Measurements from ENCODE around the gene HHAT.

HHAT gene

GRCh38 chr1:210650403-210650802 is 321.7 kb downstream of the HHAT start:
- H3K27ac ChIP-seq (ENCODE audit: low read depth, low read length) = no peak overlapping the region
- no peak overlapping the region for H4K8ac ChIP-seq (ENCODE audit: low read depth, low read length)
- H2BK5ac ChIP-seq (ENCODE audit: low read length) = no peak overlapping the region
- WGBS (ENCODE audit: extremely low coverage, insufficient coverage, low lambda C conversion rate) = no CpG with 5 or more reads among the region's 2 CpGs
- H3K4me3 ChIP-seq (ENCODE audit: low read length) = no peak overlapping the region
- H3K4me2 ChIP-seq (ENCODE audit: low read length) = no peak overlapping the region
- no peak overlapping the region for H3K18ac ChIP-seq (ENCODE audit: low read length)
- H3K56ac ChIP-seq (ENCODE audit: low read length) = no peak overlapping the region
- H3K36me3 ChIP-seq (ENCODE audit: control insufficient read depth, insufficient read depth, low read length) = no peaks in the 10 kb centered on the region
- no peaks in the 10 kb centered on the region for H3K79me2 ChIP-seq (ENCODE audit: control insufficient read depth, insufficient read depth, low read length)
- no peak overlapping the region for H2AK5ac ChIP-seq (ENCODE audit: low read length)
- no peaks in the 10 kb centered on the region for H3K4me1 ChIP-seq (ENCODE audit: control insufficient read depth, low read depth, low read length)
- no peak overlapping the region for H2BK120ac ChIP-seq (ENCODE audit: low read depth, low read length)
- no peak overlapping the region for H3K9ac ChIP-seq (ENCODE audit: low read length)
- H3K23ac ChIP-seq (ENCODE audit: low read length) = no peak overlapping the region
- no peak for DNase-seq
- no peak overlapping the region for H3K4ac ChIP-seq (ENCODE audit: low read depth, low read length)
- H4K5ac ChIP-seq (ENCODE audit: low read length) = no peak overlapping the region
- no peaks in the 10 kb centered on the region for H3K79me1 ChIP-seq (ENCODE audit: low read length)
- no peak overlapping the region for H2BK15ac ChIP-seq (replicated peaks; ENCODE audit: low read depth)
- H3K27me3 ChIP-seq (ENCODE audit: insufficient read depth, low read length, poor library complexity) = no peaks in the 10 kb centered on the region

DNA sequence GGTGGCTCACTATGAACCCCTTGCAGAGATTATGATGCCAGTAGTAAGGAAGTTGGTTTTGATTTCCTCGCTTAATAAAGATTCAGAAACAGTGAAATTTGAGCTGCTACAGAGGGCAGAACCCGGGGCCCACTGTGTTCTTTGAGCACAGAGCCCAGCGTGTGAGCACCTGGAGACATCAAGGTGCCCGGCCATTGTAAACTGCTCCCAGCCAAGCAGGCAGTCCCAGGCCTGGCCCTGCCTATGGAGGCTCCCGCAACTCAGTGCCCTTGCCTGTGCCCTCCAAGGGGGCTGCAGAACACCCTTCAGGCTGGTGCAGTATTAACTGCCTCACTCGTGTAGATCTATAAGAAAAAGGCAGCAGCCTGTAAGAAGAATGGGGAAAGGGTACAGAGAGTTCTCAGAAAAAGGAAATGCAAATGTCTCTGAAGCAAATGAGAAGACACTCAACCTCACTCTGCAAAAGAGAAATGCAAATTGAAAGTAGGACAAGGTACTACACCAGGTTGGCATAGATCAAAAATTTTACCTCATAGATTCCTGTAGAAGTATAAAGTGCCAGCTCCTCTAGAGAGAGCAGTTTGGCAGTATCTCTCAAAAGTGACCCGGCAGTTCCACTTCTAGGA is 323.7 kb downstream of the HHAT start:
- Histone ChIP-seq H3K4me2 (ENCODE audit: low read length) (no peak overlapping the region), H3K4me1 (ENCODE audit: control insufficient read depth, low read depth, low read length) (no peaks in the 10 kb centered on the region), H3K27me3 (ENCODE audit: insufficient read depth, low read length, poor library complexity) (no peaks in the 10 kb centered on the region), H4K5ac (ENCODE audit: low read length) (no peak overlapping the region), H3K23ac (ENCODE audit: low read length) (no peak overlapping the region), H3K27ac (ENCODE audit: low read depth, low read length) (no peak overlapping the region), H3K79me1 (ENCODE audit: low read length) (no peaks in the 10 kb centered on the region), H2BK5ac (ENCODE audit: low read length) (no peak overlapping the region), H3K4me3 (ENCODE audit: low read length) (no peak overlapping the region), H3K79me2 (ENCODE audit: control insufficient read depth, insufficient read depth, low read length) (no peaks in the 10 kb centered on the region), H2BK120ac (ENCODE audit: low read depth, low read length) (no peak overlapping the region), H3K4ac (ENCODE audit: low read depth, low read length) (no peak overlapping the region), H4K8ac (ENCODE audit: low read depth, low read length) (no peak overlapping the region), H3K36me3 (ENCODE audit: control insufficient read depth, insufficient read depth, low read length) (no peaks in the 10 kb centered on the region), H2BK15ac (replicated peaks; ENCODE audit: low read depth) (no peak overlapping the region), H3K18ac (ENCODE audit: low read length) (no peak overlapping the region), H3K9ac (ENCODE audit: low read length) (no peak overlapping the region), H3K56ac (ENCODE audit: low read length) (no peak overlapping the region), H2AK5ac (ENCODE audit: low read length) (no peak overlapping the region)
- no CpG with 5 or more reads among the region's 7 CpGs for WGBS (ENCODE audit: extremely low coverage, insufficient coverage, low lambda C conversion rate)
- DNase-seq = no peak

DNA sequence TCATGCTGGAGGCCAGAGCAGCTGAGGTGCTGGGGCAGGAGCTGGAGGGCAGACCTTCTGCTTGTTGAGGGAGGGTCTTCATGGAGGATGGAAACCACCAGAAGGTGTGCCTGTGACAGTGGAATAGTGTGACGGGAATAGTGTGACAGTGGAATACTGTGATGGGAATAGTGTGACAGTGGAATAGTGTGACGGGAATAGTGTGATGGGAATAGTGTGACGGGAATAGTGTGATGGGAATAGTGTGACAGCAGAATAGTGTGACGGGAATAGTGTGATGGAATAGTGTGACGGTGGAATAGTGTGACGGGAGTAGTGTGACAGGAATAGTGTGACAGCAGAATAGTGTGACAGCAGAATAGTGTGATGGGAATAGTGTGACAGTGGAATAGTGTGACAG is 325.1 kb downstream of the HHAT start:
- Histone ChIP-seq H3K23ac (ENCODE audit: low read length) (no peak overlapping the region), H2AK5ac (ENCODE audit: low read length) (no peak overlapping the region), H3K79me1 (ENCODE audit: low read length) (no peaks in the 10 kb centered on the region), H4K8ac (ENCODE audit: low read depth, low read length) (no peak overlapping the region), H3K27ac (ENCODE audit: low read depth, low read length) (no peak overlapping the region), H3K9ac (ENCODE audit: low read length) (no peak overlapping the region), H3K4ac (ENCODE audit: low read depth, low read length) (no peak overlapping the region), H3K18ac (ENCODE audit: low read length) (no peak overlapping the region), H3K4me1 (ENCODE audit: control insufficient read depth, low read depth, low read length) (no peaks in the 10 kb centered on the region), H3K36me3 (ENCODE audit: control insufficient read depth, insufficient read depth, low read length) (no peaks in the 10 kb centered on the region), H3K27me3 (ENCODE audit: insufficient read depth, low read length, poor library complexity) (no peaks in the 10 kb centered on the region), H3K79me2 (ENCODE audit: control insufficient read depth, insufficient read depth, low read length) (no peaks in the 10 kb centered on the region), H2BK5ac (ENCODE audit: low read length) (no peak overlapping the region), H4K5ac (ENCODE audit: low read length) (no peak overlapping the region), H3K4me2 (ENCODE audit: low read length) (no peak overlapping the region), H2BK15ac (replicated peaks; ENCODE audit: low read depth) (no peak overlapping the region), H3K56ac (ENCODE audit: low read length) (no peak overlapping the region), H2BK120ac (ENCODE audit: low read depth, low read length) (no peak overlapping the region), H3K4me3 (ENCODE audit: low read length) (no peak overlapping the region)
- 78% methylated on average over 5 of the region's 6 CpGs for WGBS (ENCODE audit: extremely low coverage, insufficient coverage, low lambda C conversion rate)
- DNase-seq = peak; percentile 25

GRCh38 chr1:210654176-210654981 is 325.7 kb downstream of the HHAT start:
- Histone ChIP-seq H3K4me1 (ENCODE audit: control insufficient read depth, low read depth, low read length) (no peaks in the 10 kb centered on the region), H3K79me2 (ENCODE audit: control insufficient read depth, insufficient read depth, low read length) (no peaks in the 10 kb centered on the region), H3K27ac (ENCODE audit: low read depth, low read length) (no peak overlapping the region), H2BK5ac (ENCODE audit: low read length) (no peak overlapping the region), H4K5ac (ENCODE audit: low read length) (no peak overlapping the region), H3K4ac (ENCODE audit: low read depth, low read length) (no peak overlapping the region), H2AK5ac (ENCODE audit: low read length) (no peak overlapping the region), H3K27me3 (ENCODE audit: insufficient read depth, low read length, poor library complexity) (no peaks in the 10 kb centered on the region), H3K18ac (ENCODE audit: low read length) (no peak overlapping the region), H3K4me3 (ENCODE audit: low read length) (no peak overlapping the region), H4K8ac (ENCODE audit: low read depth, low read length) (no peak overlapping the region), H3K79me1 (ENCODE audit: low read length) (no peaks in the 10 kb centered on the region), H3K36me3 (ENCODE audit: control insufficient read depth, insufficient read depth, low read length) (no peaks in the 10 kb centered on the region), H3K9ac (ENCODE audit: low read length) (no peak overlapping the region), H2BK15ac (replicated peaks; ENCODE audit: low read depth) (no peak overlapping the region), H3K4me2 (ENCODE audit: low read length) (no peak overlapping the region), H2BK120ac (ENCODE audit: low read depth, low read length) (no peak overlapping the region), H3K56ac (ENCODE audit: low read length) (no peak overlapping the region), H3K23ac (ENCODE audit: low read length) (no peak overlapping the region)
- DNase-seq = no peak
- WGBS (ENCODE audit: extremely low coverage, insufficient coverage, low lambda C conversion rate) = 100% methylated on average over 1 of the region's 7 CpGs

- Histone ChIP-seq H2BK5ac (ENCODE audit: low read length) (no peak overlapping the region), H3K4me1 (ENCODE audit: control insufficient read depth, low read depth, low read length) (no peaks in the 10 kb centered on the region), H2AK5ac (ENCODE audit: low read length) (no peak overlapping the region), H3K18ac (ENCODE audit: low read length) (no peak overlapping the region), H3K4me3 (ENCODE audit: low read length) (no peak overlapping the region), H3K4me2 (ENCODE audit: low read length) (no peak overlapping the region), H3K9ac (ENCODE audit: low read length) (no peak overlapping the region), H4K8ac (ENCODE audit: low read depth, low read length) (no peak overlapping the region), H2BK120ac (ENCODE audit: low read depth, low read length) (no peak overlapping the region), H3K27me3 (ENCODE audit: insufficient read depth, low read length, poor library complexity) (no peaks in the 10 kb centered on the region), H3K79me1 (ENCODE audit: low read length) (no peaks in the 10 kb centered on the region), H3K4ac (ENCODE audit: low read depth, low read length) (no peak overlapping the region), H3K79me2 (ENCODE audit: control insufficient read depth, insufficient read depth, low read length) (no peaks in the 10 kb centered on the region), H4K5ac (ENCODE audit: low read length) (no peak overlapping the region), H3K36me3 (ENCODE audit: control insufficient read depth, insufficient read depth, low read length) (no peaks in the 10 kb centered on the region), H3K23ac (ENCODE audit: low read length) (no peak overlapping the region), H3K56ac (ENCODE audit: low read length) (no peak overlapping the region), H2BK15ac (replicated peaks; ENCODE audit: low read depth) (no peak overlapping the region), H3K27ac (ENCODE audit: low read depth, low read length) (no peak overlapping the region)
- WGBS (ENCODE audit: extremely low coverage, insufficient coverage, low lambda C conversion rate) = no CpG with 5 or more reads among the region's 7 CpGs
- no peak for DNase-seq
Measured at GRCh38 chr1:210655511-210655910, 326.8 kb downstream of the HHAT start.

All from mesendoderm (in vitro differentiated cells).